Endothelial cell of umbilical vein (primary cell): Measurements from ENCODE around the gene CD84. TPM values are rescaled to one million over a fixed set of nuclear protein-coding genes. Genes with fewer than 3 reads are reported as not detected.

Source experiments
- BruUV-seq: library from RNA; stranded (reverse); fragments of 400-500 nt; replicated peaks from 2 replicates; lab custom pipeline; 2021; lab: Mats Ljungman, UMichigan
- CTCF ChIA-PET: fragments of 300-600, 350-600 bp; sonication (Branson Sonifier 250); formaldehyde crosslinking; loops from one replicate; lab custom pipeline; 2021; ENCODE audit warnings: antibody characterized with exemption, inconsistent platforms; lab: Charles Lee
- POLR2A ChIA-PET: fragments of 300-600, 350-600 bp; sonication (Branson Sonifier 250); formaldehyde crosslinking; loops from one replicate; lab custom pipeline; 2021; ENCODE audit warnings: antibody characterized with exemption, inconsistent platforms; lab: Charles Lee
- DNase-seq: peaks from one replicate; pipeline ENCODE4 v3.0.0-alpha.2; 2011; ENCODE audit warnings: low read depth, low spot score
- FAIRE-seq: peaks from 2 replicates; lab custom pipeline; 2011; peaks lifted over from hg19 to GRCh38; lab: Jason Lieb, UNC
- H2AFZ ChIP-seq: 2 replicates; pipeline ENCODE4 v1.6.0; 2012; ENCODE audit warnings: low read depth, low read length, control low read depth, inconsistent platforms
- H3K27ac ChIP-seq: 2 replicates; pipeline ENCODE4 v1.5.1; 2011; ENCODE audit warnings: low read depth, mild to moderate bottlenecking, control low read depth, low read length, moderate library complexity; ENCODE audit not compliant: insufficient read depth
- H3K27me3 ChIP-seq, 2 experiments: 2 replicates each; pipeline versions ENCODE4 v1.6.0 to v1.6.1; 2011; ENCODE audit warnings: low read length in 2 of 2, mixed read lengths in 1 of 2; ENCODE audit not compliant: control insufficient read depth in 2 of 2, insufficient read depth in 2 of 2
- H3K36me3 ChIP-seq, 2 experiments: 2 replicates in 1 of 2; 3 replicates in 1 of 2; pipeline ENCODE4 v1.5.1; 2011; ENCODE audit warnings: low read length in 2 of 2, mild to moderate bottlenecking in 1 of 2, moderate library complexity in 1 of 2; ENCODE audit not compliant: control insufficient read depth in 2 of 2, insufficient read depth in 2 of 2; ENCODE audit errors: extremely low read depth in 1 of 2
- H3K4me1 ChIP-seq: 3 replicates; pipeline ENCODE4 v1.5.1; 2011; ENCODE audit warnings: mild to moderate bottlenecking, low read length; ENCODE audit not compliant: control insufficient read depth, insufficient read depth; ENCODE audit errors: extremely low read depth
- H3K4me2 ChIP-seq: 2 replicates; pipeline ENCODE4 v1.6.1; 2011; ENCODE audit warnings: low read length, control low read depth, mixed read lengths; ENCODE audit not compliant: insufficient read depth
- H3K4me3 ChIP-seq, 3 experiments: fragments of 200-600 bp in 1 of 3; sonication (generic), shearing (Covaris generic) in 1 of 3; replicated peaks in 1 of 3; 2 replicates each; pipeline ENCODE4 v1.5.1; 2011 to 2016; ENCODE audit warnings: control low read depth in 3 of 3, low read length in 3 of 3, mild to moderate bottlenecking in 2 of 3, inconsistent platforms in 1 of 3, low read depth in 1 of 3, moderate library complexity in 1 of 3; ENCODE audit not compliant: insufficient read depth in 1 of 3
- H3K79me2 ChIP-seq: 2 replicates; pipeline ENCODE4 v1.6.0; 2012; ENCODE audit warnings: low read length, inconsistent platforms; ENCODE audit not compliant: control insufficient read depth, insufficient read depth
- H3K9ac ChIP-seq: replicated peaks from 2 replicates; pipeline ENCODE3; 2011; ENCODE audit warnings: low read length, control low read depth; ENCODE audit not compliant: insufficient read depth; ENCODE audit errors: extremely low read depth
- H3K9me1 ChIP-seq: replicated peaks from 3 replicates; pipeline ENCODE4 v1.6.0; 2011; ENCODE audit warnings: mild to moderate bottlenecking, low read length; ENCODE audit not compliant: control insufficient read depth, insufficient read depth; ENCODE audit errors: extremely low read depth
- H3K9me3 ChIP-seq: replicated peaks from 2 replicates; pipeline ENCODE4 v1.5.1; 2012; ENCODE audit warnings: low read length, inconsistent platforms; ENCODE audit not compliant: control insufficient read depth, insufficient read depth
- H4K20me1 ChIP-seq: replicated peaks from 2 replicates; pipeline ENCODE3; 2011; ENCODE audit warnings: mild to moderate bottlenecking, low read length; ENCODE audit not compliant: control insufficient read depth, insufficient read depth; ENCODE audit errors: extremely low read depth
- CTCF ChIP-seq, 2 donors: IDR thresholded peaks; 1 replicate in 1 of 2; 2 replicates in 1 of 2; pipeline ENCODE4 v1.5.1; 2011; ENCODE audit warnings: low read length in 2 of 2, mild to moderate bottlenecking in 2 of 2, moderate library complexity in 2 of 2, control low read depth in 1 of 2, inconsistent platforms in 1 of 2, low read depth in 1 of 2; ENCODE audit not compliant: insufficient read depth in 1 of 2; ENCODE audit errors: extremely low read depth in 1 of 2
- EZH2 ChIP-seq: IDR thresholded peaks from 2 replicates; pipeline ENCODE4 v1.6.1; 2012; ENCODE audit warnings: borderline replicate concordance, low read depth, mild to moderate bottlenecking, moderate library complexity, low read length, inconsistent platforms; ENCODE audit not compliant: severe bottlenecking
- FOS ChIP-seq: IDR thresholded peaks from 2 replicates; pipeline ENCODE4 v1.6.1; 2011; ENCODE audit warnings: mild to moderate bottlenecking, low read length, moderate library complexity, borderline replicate concordance; ENCODE audit not compliant: insufficient read depth
- GATA2 ChIP-seq: IDR thresholded peaks from 2 replicates; pipeline ENCODE4 v1.7.0; 2011; ENCODE audit warnings: low read depth, mild to moderate bottlenecking, moderate library complexity, mixed read lengths, low read length; ENCODE audit not compliant: insufficient read length, insufficient read depth
- JUN ChIP-seq: IDR thresholded peaks from 2 replicates; pipeline ENCODE4 v1.6.1; 2011; ENCODE audit warnings: borderline replicate concordance, low read depth; ENCODE audit not compliant: insufficient read length, insufficient read depth
- MAX ChIP-seq: IDR thresholded peaks from 2 replicates; pipeline ENCODE4 v1.6.1; 2011; ENCODE audit not compliant: insufficient read depth, insufficient read length
- MYC ChIP-seq: IDR thresholded peaks from one replicate; pipeline ENCODE4 v1.6.1; 2011; ENCODE audit warnings: mild to moderate bottlenecking, low read depth, low read length
- POLR2A ChIP-seq: IDR thresholded peaks from 2 replicates; pipeline ENCODE4 v1.6.1; 2012; ENCODE audit warnings: low read depth, mild to moderate bottlenecking, control low read depth, low read length
- POLR2AphosphoS5 ChIP-seq: IDR thresholded peaks from 2 replicates; pipeline ENCODE4 v1.6.1; 2012; ENCODE audit warnings: low read depth, mild to moderate bottlenecking, control low read depth, low read length, moderate library complexity; ENCODE audit not compliant: insufficient read depth
- dilution Hi-C: fragments of 300-500 bp; cut with MboI; formaldehyde crosslinking; loops from one replicate; pipeline ENCODE4 v1.15.0; 2019; ENCODE audit warnings: low sequenced_read_pairs; ENCODE audit not compliant: extremely low pct_ligation_motif_present
- intact Hi-C: fragments of 100-400 bp; cut with micrococcal nuclease; formaldehyde crosslinking; loops from one replicate; pipeline ENCODE4 v1.10.0; 2022
- polyA plus RNA-seq, 4 experiments: library from polyadenylated mRNA; depleted of rRNA in 3 of 4; stranded (reverse) in 3 of 4; unstranded in 1 of 4; fragments of >200 nt; gene quantifications; 2 replicates each; pipeline versions ENCODE4 v1.2.1 to v1.2.3, GENCODE V29; 2011 to 2012; ENCODE audit warnings: missing spikeins in 1 of 4
- total RNA-seq: library from RNA; stranded (reverse); gene quantifications from 2 replicates; pipeline ENCODE4 v1.2.3, GENCODE V29; 2021

Gene CD84
- total and polyA plus RNA-seq, 2 donors (not counting 3 experiments of a cell fraction or from before 2014, with no cell fraction given) = not detected

GRCh38 chr1:160581961-160582360 lies 2.7 kb upstream of the CD84 start:
- dilution Hi-C loops (no loop called here), intact Hi-C loops (no loop called here)
- ChIA-PET CTCF (no interaction called here), POLR2A (no interaction called here)
- no peak overlapping the region for H3K27ac ChIP-seq
- no TSS peak for BruUV-seq
- H3K4me1 ChIP-seq = no peaks in the 10 kb centered on the region
- H2AFZ ChIP-seq = no peak overlapping the region
- no peaks in the 10 kb centered on the region for H3K36me3 ChIP-seq
- H3K9me3 ChIP-seq = no peaks in the 10 kb centered on the region
- H3K27me3 ChIP-seq = peaks cover 0 to 3% of the 10 kb centered on the region in 2 experiments
- no peak overlapping the region for H3K4me3 ChIP-seq
- H3K79me2 ChIP-seq = no peaks in the 10 kb centered on the region
- TF ChIP-seq MAX (no peak), JUN (no peak), MYC (no peak), POLR2A (no peak), POLR2AphosphoS5 (no peak), FOS (no peak), EZH2 (no peak), GATA2 (no peak), CTCF (IDR thresholded peaks at IDR 0.05; ENCODE audit: extremely low read depth in 1 of 2, insufficient read depth in 1 of 2, low read depth in 1 of 2, low read length in 2 of 2) (no peak)
- FAIRE-seq (no peak), DNase-seq (no peak)
- H3K4me2 ChIP-seq = no peak overlapping the region
- H4K20me1 ChIP-seq = no peaks in the 10 kb centered on the region
- H3K9me1 ChIP-seq = no peaks in the 10 kb centered on the region
- no peak overlapping the region for H3K9ac ChIP-seq
